BJ (cell line): ENCODE measurements around the gene HSBP1. TPM values are rescaled to one million over a fixed set of nuclear protein-coding genes. Genes with fewer than 3 reads are reported as not detected.

Experiments used
- CTCF ChIA-PET: fragments of 350-600 bp; formaldehyde crosslinking; extraction: SDS; loops from one replicate; lab custom pipeline; 2021; ENCODE audit warnings: antibody characterized with exemption, inconsistent platforms; lab: Yijun Ruan, JAX
- POLR2A ChIA-PET: fragments of 300-600 bp; sonication (Branson Sonifier 250); formaldehyde crosslinking; extraction: SDS; loops from one replicate; lab custom pipeline; 2021; ENCODE audit warnings: antibody characterized with exemption; lab: Charles Lee
- DNase-seq: peaks from one replicate; pipeline ENCODE4 v3.0.0-alpha.2; 2011; ENCODE audit warnings: low read depth
- H3K27me3 ChIP-seq: 2 replicates; pipeline ENCODE4 v1.6.0; 2011; ENCODE audit warnings: low read length; ENCODE audit not compliant: control insufficient read depth, insufficient read depth
- H3K36me3 ChIP-seq: 2 replicates; pipeline ENCODE4 v1.5.1; 2011; ENCODE audit warnings: low read length; ENCODE audit not compliant: control insufficient read depth, insufficient read depth
- H3K4me3 ChIP-seq: 2 replicates; pipeline ENCODE4 v1.5.1; 2011; ENCODE audit warnings: low read depth, mild to moderate bottlenecking, control low read depth, low read length
- CTCF ChIP-seq: IDR thresholded peaks from 2 replicates; pipeline ENCODE4 v1.5.1; 2011; ENCODE audit warnings: low read depth, mild to moderate bottlenecking, control low read depth, inconsistent platforms, low read length, moderate library complexity; ENCODE audit not compliant: insufficient read depth
- polyA plus RNA-seq: library from polyadenylated mRNA; depleted of rRNA; stranded (reverse); fragments of >200 nt; gene quantifications from 2 replicates; pipeline ENCODE4 v1.2.3, GENCODE V29; 2011

HSBP1 gene
- polyA plus RNA-seq, 1 experiment = 165 TPM

GRCh38 chr16:83794860-83795554 lies 12.8 kb upstream of the HSBP1 start:
- H3K36me3 ChIP-seq = no peaks in the 10 kb centered on the region
- TF ChIP-seq CTCF = no peak
- ChIA-PET POLR2A (interaction anchor here (0.6 kb wide), 1 partner anchor 25 kb away, joined by 3 read pairs; no protein-coding TSS in a partner anchor), CTCF (interaction anchor here (1.0 to 1.3 kb wide), 2 partner anchors 12 to 18 kb away, joined by 3 to 5 read pairs; no protein-coding TSS in a partner anchor)
- no peak for DNase-seq
- H3K4me3 ChIP-seq = no peak overlapping the region
- no peaks in the 10 kb centered on the region for H3K27me3 ChIP-seq

GRCh38 chr16:83797013-83797412 lies 10.8 kb upstream of the HSBP1 start:
- H3K27me3 ChIP-seq = no peaks in the 10 kb centered on the region
- ChIA-PET CTCF (no interaction called here), POLR2A (no interaction called here)
- no peaks in the 10 kb centered on the region for H3K36me3 ChIP-seq
- no peak for TF ChIP-seq CTCF
- no peak for DNase-seq
- no peak overlapping the region for H3K4me3 ChIP-seq

GRCh38 chr16:83799336-83799735 lies 8.4 kb upstream of the HSBP1 start:
- no peak for DNase-seq
- ChIA-PET CTCF (no interaction called here), POLR2A (no interaction called here)
- no peak for TF ChIP-seq CTCF
- H3K4me3 ChIP-seq = no peak overlapping the region
- no peaks in the 10 kb centered on the region for H3K27me3 ChIP-seq
- H3K36me3 ChIP-seq = no peaks in the 10 kb centered on the region

- Histone ChIP-seq H3K4me3 (peak overlapping the region; percentile 12; the same call in 1 of the 2 replicates), H3K36me3 (no peaks in the 10 kb centered on the region), H3K27me3 (no peaks in the 10 kb centered on the region)
- DNase-seq = peak; percentile 73
- ChIA-PET CTCF (no interaction called here), POLR2A (no interaction called here)
- no peak for TF ChIP-seq CTCF
These were observed 5.6 kb upstream of the HSBP1 start for GRCh38 chr16:83802135-83802534.

GRCh38 chr16:83802554-83803205 lies 5.1 kb upstream of the HSBP1 start:
- ChIA-PET CTCF (no interaction called here), POLR2A (no interaction called here)
- Histone ChIP-seq H3K4me3 (peak overlapping the region; percentile 12; the same call in 1 of the 2 replicates), H3K27me3 (no peaks in the 10 kb centered on the region), H3K36me3 (no peaks in the 10 kb centered on the region)
- no peak for DNase-seq
- no peak for TF ChIP-seq CTCF
